H1 (cell line): ENCODE measurements around the gene TDP2.

Experiments used
- JUND ChIP-seq: IDR thresholded peaks from 2 replicates; pipeline ENCODE4 v1.6.1; 2011; ENCODE audit warnings: mild to moderate bottlenecking, improper control_type of control experiment, low read length
- TEAD4 ChIP-seq: IDR thresholded peaks from 2 replicates; pipeline ENCODE4 v1.6.1; 2012; ENCODE audit warnings: low read depth, low read length, inconsistent platforms, mixed read lengths

DNA sequence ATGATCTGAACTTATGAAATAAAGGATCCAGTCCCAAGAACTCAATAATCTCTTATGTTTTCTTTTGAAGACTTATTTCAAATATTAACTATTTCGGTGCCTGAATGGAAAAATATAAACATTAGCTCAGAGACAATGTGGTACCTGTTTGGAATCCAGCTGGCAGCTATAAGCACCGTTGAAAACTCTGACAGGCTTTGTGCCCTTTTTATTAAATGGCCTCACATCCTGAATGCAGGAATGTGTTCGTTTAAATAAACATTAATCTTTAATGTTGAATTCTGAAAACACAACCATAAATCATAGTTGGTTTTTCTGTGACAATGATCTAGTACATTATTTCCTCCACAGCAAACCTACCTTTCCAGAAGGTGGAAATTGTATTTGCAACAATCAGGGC lies 16.3 kb downstream of the TDP2 start:
- TF ChIP-seq JUND (no peak), TEAD4 (no peak)
